BLaER1 treated with 17β-estradiol and CSF1 and Interleukin-3, amounts not matched to agents 10 nM and 100 nM (cell line): ENCODE results near the gene AP1M1.

Experiments
- H3K27ac ChIP-seq, 11 experiments: shearing (Covaris generic); formaldehyde crosslinking; 2 replicates each; pipeline ENCODE4 v1.8.1; 2022
- H3K27me3 ChIP-seq, 11 experiments: shearing (Covaris generic); formaldehyde crosslinking; 2 replicates each; pipeline ENCODE4 v1.8.1; 2022
- H3K36me3 ChIP-seq, 11 experiments: shearing (Covaris generic); formaldehyde crosslinking; 2 replicates each; pipeline ENCODE4 v1.8.1; 2022
- H3K4me1 ChIP-seq, 10 experiments: shearing (Covaris generic); formaldehyde crosslinking; 2 replicates each; pipeline ENCODE4 v1.8.1; 2022
- H3K4me2 ChIP-seq, 11 experiments: shearing (Covaris generic); formaldehyde crosslinking; 2 replicates each; pipeline ENCODE4 v1.8.1; 2022
- H3K4me3 ChIP-seq, 10 experiments: shearing (Covaris generic); formaldehyde crosslinking; 2 replicates each; pipeline ENCODE4 v1.8.1; 2022
- H3K9ac ChIP-seq, 11 experiments: shearing (Covaris generic); formaldehyde crosslinking; 2 replicates each; pipeline ENCODE4 v1.8.1; 2022
- H3K9me3 ChIP-seq, 11 experiments: shearing (Covaris generic); formaldehyde crosslinking; replicated peaks in 1 of 11; 2 replicates each; pipeline ENCODE4 v1.8.1; 2022
- H4K20me1 ChIP-seq, 11 experiments: shearing (Covaris generic); formaldehyde crosslinking; 2 replicates each; pipeline ENCODE4 v1.8.1; 2022
- Cebpa-rat ChIP-seq, 11 experiments: shearing (Covaris generic); IDR thresholded peaks; 2 replicates each; pipeline ENCODE4 v1.8.1; 2022

The AP1M1 gene

DNA sequence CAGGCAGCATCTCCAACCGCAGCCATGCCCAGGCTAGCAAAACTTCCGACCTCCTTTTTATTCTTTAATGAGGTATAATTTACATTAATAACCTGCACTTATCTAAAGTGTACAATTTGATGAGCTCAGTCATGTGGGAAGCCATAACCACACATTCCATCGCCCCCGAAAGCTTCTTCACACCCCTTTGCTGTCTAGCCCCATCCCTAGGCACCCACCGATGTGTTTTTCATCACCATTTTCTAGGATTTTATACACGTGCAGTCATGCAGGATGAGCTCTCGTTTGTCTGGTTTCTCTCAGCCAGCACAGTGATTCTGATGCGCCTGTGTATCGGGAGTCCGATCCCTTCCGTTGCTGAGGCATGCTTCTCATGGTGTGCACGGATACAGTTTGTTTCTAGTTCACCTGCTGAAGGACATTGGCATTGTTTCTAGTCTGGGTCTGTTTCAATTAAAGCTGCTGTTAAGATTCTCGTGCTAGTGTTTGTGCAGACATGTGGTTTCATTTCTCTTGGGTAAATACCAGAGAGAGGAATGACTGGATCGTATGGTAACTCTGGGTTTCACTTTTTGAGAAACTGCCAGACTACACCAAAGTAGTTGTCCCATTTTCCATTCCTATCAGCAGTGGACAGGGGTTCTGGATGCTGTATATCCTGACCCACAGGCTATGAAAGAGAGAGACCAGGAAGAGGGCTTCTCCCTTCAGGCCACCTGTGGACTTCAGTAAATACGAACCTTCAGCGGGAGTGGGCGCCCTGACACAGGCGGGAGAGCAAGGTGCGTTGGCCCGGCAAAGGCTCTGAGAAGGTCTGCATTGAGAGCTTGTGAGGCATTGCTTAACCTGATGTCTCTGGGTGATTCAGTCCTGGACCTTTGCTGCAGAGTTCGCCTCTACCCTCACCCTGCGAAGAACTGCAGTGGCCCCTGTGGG lies 4.9 kb downstream of the AP1M1 start:
- H3K4me3 ChIP-seq: no peak overlapping the region
- H3K36me3 ChIP-seq: peaks cover 67 to 80% (median 73%) of the 10 kb centered on the region in 11 experiments
- H3K9ac ChIP-seq: peak overlapping the region in 1 of 11 experiments; percentile 18; a peak in 1 of 22 replicates
- peaks cover 11 to 36% (median 21%) of the 10 kb centered on the region in 10 experiments for H3K4me1 ChIP-seq
- H4K20me1 ChIP-seq: peaks cover 38 to 86% (median 46%) of the 10 kb centered on the region in 11 experiments; a peak in 21 of 22 replicates
- no peaks in the 10 kb centered on the region for H3K9me3 ChIP-seq
- H3K27ac ChIP-seq: no peak overlapping the region
- no peak for TF ChIP-seq Cebpa-rat (IDR thresholded peaks at IDR 0.05)
- H3K27me3 ChIP-seq: no peaks in the 10 kb centered on the region
- H3K4me2 ChIP-seq: no peak overlapping the region; a peak in 1 of 22 replicates

DNA sequence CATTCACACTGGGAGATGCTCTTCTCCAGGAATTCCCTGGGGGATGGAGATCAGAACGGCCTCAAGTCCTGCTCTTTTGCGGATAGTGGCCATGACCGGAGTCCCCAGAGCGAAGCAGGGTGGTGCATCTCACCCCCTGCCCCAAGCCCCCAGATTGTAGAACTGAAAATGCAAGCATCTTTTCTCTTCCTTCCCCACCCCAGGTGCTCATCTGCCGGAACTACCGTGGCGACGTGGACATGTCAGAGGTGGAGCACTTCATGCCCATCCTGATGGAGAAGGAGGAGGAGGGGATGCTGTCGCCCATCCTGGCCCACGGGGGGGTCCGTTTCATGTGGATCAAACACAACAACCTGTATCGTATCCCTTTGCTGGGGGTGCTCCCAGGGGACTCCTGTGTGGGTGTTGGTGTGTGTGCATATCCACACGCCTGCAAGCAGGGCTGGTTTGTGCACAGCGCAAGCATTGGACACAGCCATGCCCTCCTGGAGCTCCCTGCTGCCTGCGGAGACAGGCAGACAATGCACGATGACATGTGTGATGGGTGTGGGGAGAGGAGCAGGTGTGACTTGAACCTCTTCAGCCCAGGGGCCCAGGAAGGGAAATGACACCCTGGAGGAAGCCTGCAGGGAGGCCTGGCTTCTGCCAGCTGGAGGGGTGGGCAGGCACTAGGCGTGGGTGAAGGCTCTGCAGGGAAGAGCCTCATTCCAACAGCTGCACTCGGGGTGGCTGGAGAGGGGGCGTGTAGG lies 5.7 kb downstream of the AP1M1 start:
- Histone ChIP-seq H3K27me3 (no peaks in the 10 kb centered on the region), H3K4me1 (peaks cover 9 to 35% (median 21%) of the 10 kb centered on the region in 10 experiments), H3K36me3 (peaks cover 75 to 89% (median 81%) of the 10 kb centered on the region in 11 experiments), H3K4me3 (no peak overlapping the region), H3K27ac (no peak overlapping the region), H4K20me1 (peaks cover 38 to 90% (median 46%) of the 10 kb centered on the region in 11 experiments; a peak in 21 of 22 replicates), H3K9me3 (no peaks in the 10 kb centered on the region), H3K4me2 (no peak overlapping the region; a peak in 1 of 22 replicates), H3K9ac (no peak overlapping the region)
- no peak for TF ChIP-seq Cebpa-rat (IDR thresholded peaks at IDR 0.05)

GRCh38 chr19:16204005-16204294 lies 6.2 kb downstream of the AP1M1 start:
- Histone ChIP-seq H3K4me3 (no peak overlapping the region), H3K27me3 (no peaks in the 10 kb centered on the region), H3K9me3 (no peaks in the 10 kb centered on the region), H3K4me1 (peaks cover 4 to 30% (median 15%) of the 10 kb centered on the region in 10 experiments), H3K9ac (no peak overlapping the region), H4K20me1 (peaks cover 38 to 88% (median 46%) of the 10 kb centered on the region in 11 experiments; a peak in 21 of 22 replicates), H3K36me3 (peaks cover 80 to 94% (median 86%) of the 10 kb centered on the region in 11 experiments), H3K4me2 (no peak overlapping the region), H3K27ac (no peak overlapping the region)
- TF ChIP-seq Cebpa-rat (IDR thresholded peaks at IDR 0.05): no peak

DNA sequence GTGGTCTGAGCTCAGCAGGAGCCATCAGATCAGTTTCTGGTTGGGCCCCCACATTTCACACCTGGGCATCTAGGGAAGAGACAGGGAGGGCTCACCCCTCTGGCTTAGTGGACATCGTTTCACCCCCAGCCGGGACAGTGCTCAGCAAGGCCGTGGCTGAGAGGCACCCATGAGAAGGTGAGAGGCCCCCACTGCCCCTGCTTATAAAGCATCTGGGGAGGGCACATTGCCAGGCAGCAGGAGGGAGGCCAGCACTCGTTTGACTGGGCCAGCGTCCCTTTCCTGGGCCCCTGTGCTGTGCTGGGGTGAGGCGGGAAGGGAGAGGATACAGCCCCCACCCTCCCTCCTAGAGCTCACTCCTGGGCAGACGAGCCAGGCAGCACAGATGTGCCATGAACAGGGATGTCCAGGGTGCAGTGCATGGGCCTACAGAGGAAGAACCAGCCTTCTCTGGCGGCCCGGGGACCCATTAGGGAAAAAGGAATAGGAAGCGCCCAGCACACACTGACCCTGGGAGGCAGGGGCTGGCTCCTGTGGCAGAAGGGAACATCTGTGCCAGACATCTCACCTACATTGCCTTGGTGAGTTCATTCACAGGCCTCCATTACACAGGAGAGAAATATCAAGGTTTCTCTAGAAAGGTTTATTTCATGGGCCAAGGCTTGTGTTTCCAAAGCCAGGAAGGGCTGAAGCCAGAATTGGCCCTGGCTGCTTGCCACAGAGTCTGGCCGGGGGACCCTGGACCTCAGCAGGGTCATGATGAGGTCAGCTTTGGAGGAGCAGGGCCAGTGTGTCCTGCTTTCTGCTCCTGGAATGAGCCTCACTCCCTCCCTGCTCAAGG lies 7.7 kb downstream of the AP1M1 start:
- Histone ChIP-seq H3K36me3 (peaks cover 92 to 100% (median 95%) of the 10 kb centered on the region in 11 experiments), H3K9me3 (no peaks in the 10 kb centered on the region), H4K20me1 (peaks cover 29 to 73% (median 37%) of the 10 kb centered on the region in 11 experiments; a peak in 21 of 22 replicates), H3K27me3 (no peaks in the 10 kb centered on the region), H3K4me2 (no peak overlapping the region), H3K4me1 (peaks cover 0 to 15% (median 1%) of the 10 kb centered on the region in 10 experiments; a peak in 10 of 20 replicates), H3K27ac (no peak overlapping the region), H3K4me3 (no peak overlapping the region), H3K9ac (no peak overlapping the region)
- no peak for TF ChIP-seq Cebpa-rat (IDR thresholded peaks at IDR 0.05)

GRCh38 chr19:16206046-16206605 lies 8.4 kb downstream of the AP1M1 start:
- H3K4me2 ChIP-seq: no peak overlapping the region
- H3K27me3 ChIP-seq: no peaks in the 10 kb centered on the region
- peaks cover 0 to 3% (median 0%) of the 10 kb centered on the region in 11 experiments; a peak in 4 of 22 replicates for H3K9me3 ChIP-seq
- H3K9ac ChIP-seq: peak overlapping the region in 1 of 11 experiments; percentile 5; a peak in 1 of 22 replicates
- H3K4me3 ChIP-seq: no peak overlapping the region
- H3K4me1 ChIP-seq: peaks cover 0 to 11% (median 0%) of the 10 kb centered on the region in 10 experiments; a peak in 4 of 20 replicates
- H3K27ac ChIP-seq: no peak overlapping the region
- TF ChIP-seq Cebpa-rat (IDR thresholded peaks at IDR 0.05): no peak
- peaks cover 92 to 100% (median 95%) of the 10 kb centered on the region in 11 experiments for H3K36me3 ChIP-seq
- H4K20me1 ChIP-seq: peaks cover 24 to 66% (median 30%) of the 10 kb centered on the region in 11 experiments; a peak in 21 of 22 replicates

DNA sequence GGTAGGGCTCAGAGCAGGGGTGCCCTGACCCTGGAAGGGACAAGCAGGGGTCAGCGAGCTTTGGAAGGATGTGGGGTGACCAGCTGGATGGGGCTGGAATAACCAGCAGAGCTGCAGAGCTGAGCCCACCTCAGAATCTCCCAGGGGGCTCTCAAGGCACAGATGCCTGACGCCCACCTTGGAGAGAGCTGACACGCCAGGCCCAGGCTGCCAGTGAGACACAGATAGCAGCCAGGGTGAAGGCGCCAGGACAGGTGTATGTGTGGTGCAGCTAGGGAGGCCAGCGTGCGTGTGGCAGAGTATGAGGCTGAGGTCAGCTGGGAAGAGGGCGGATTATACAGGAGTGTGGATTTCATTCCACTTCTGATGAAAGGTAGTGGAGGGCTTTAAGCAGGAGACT lies 8.9 kb downstream of the AP1M1 start:
- TF ChIP-seq Cebpa-rat (IDR thresholded peaks at IDR 0.05): no peak
- H3K9me3 ChIP-seq: peaks cover 0 to 8% (median 4%) of the 10 kb centered on the region in 11 experiments; a peak in 4 of 22 replicates
- no peak overlapping the region for H3K4me3 ChIP-seq
- no peak overlapping the region for H3K27ac ChIP-seq
- H3K36me3 ChIP-seq: peaks cover 96 to 100% (median 97%) of the 10 kb centered on the region in 11 experiments
- H3K27me3 ChIP-seq: no peaks in the 10 kb centered on the region
- H3K4me2 ChIP-seq: no peak overlapping the region
- H3K4me1 ChIP-seq: peaks cover 0 to 11% (median 0%) of the 10 kb centered on the region in 10 experiments; a peak in 4 of 20 replicates
- peaks cover 22 to 63% (median 28%) of the 10 kb centered on the region in 11 experiments; a peak in 21 of 22 replicates for H4K20me1 ChIP-seq
- peak overlapping the region in 1 of 11 experiments; percentile 5; a peak in 1 of 22 replicates for H3K9ac ChIP-seq

GRCh38 chr19:16207063-16207462 lies 9.4 kb downstream of the AP1M1 start:
- Histone ChIP-seq H4K20me1 (peaks cover 18 to 62% (median 24%) of the 10 kb centered on the region in 11 experiments; a peak in 21 of 22 replicates), H3K9ac (peak overlapping the region in 1 of 11 experiments; percentile 5; a peak in 1 of 22 replicates), H3K9me3 (peaks cover 0 to 8% (median 4%) of the 10 kb centered on the region in 11 experiments; a peak in 4 of 22 replicates), H3K27me3 (no peaks in the 10 kb centered on the region), H3K4me1 (peaks cover 0 to 11% (median 0%) of the 10 kb centered on the region in 10 experiments; a peak in 4 of 20 replicates), H3K4me2 (no peak overlapping the region), H3K27ac (no peak overlapping the region; a peak in 1 of 22 replicates), H3K4me3 (no peak overlapping the region), H3K36me3 (peaks cover 96 to 100% (median 97%) of the 10 kb centered on the region in 11 experiments)
- TF ChIP-seq Cebpa-rat (IDR thresholded peaks at IDR 0.05): no peak
